Liver (tissue), 9 donors: ENCODE data around the gene EHMT1. TPM values are rescaled to one million over a fixed set of nuclear protein-coding genes. Genes with fewer than 3 reads are reported as not detected.

Experiments
- DNase-seq: peaks from one replicate; pipeline ENCODE4 v3.0.0-alpha.2; 2017; ENCODE audit warnings: low spot score
- H3K27ac ChIP-seq, 2 donors: one replicate each; pipeline ENCODE4 v1.7.0; 2013; ENCODE audit warnings: inconsistent platforms in 2 of 2, low read length in 2 of 2, control low read depth in 1 of 2, low read depth in 1 of 2, mild to moderate bottlenecking in 1 of 2
- H3K27me3 ChIP-seq, 4 donors: one replicate each; pipeline versions ENCODE4 v1.6.1 to v1.7.0; 2013; ENCODE audit warnings: low read length in 3 of 4, inconsistent platforms in 1 of 4, mild to moderate bottlenecking in 1 of 4, moderate library complexity in 1 of 4; ENCODE audit not compliant: control insufficient read depth in 4 of 4, insufficient read depth in 4 of 4
- H3K36me3 ChIP-seq, 4 donors: one replicate each; pipeline versions ENCODE4 v1.6.1 to v1.7.0; 2013; ENCODE audit warnings: low read length in 3 of 4, mild to moderate bottlenecking in 3 of 4, low read depth in 1 of 4, moderate library complexity in 1 of 4; ENCODE audit not compliant: control insufficient read depth in 4 of 4, insufficient read depth in 3 of 4
- H3K4me1 ChIP-seq, 4 donors: one replicate each; pipeline versions ENCODE4 v1.6.1 to v1.7.0; 2013; ENCODE audit warnings: low read length in 3 of 4, mild to moderate bottlenecking in 3 of 4, moderate library complexity in 1 of 4; ENCODE audit not compliant: control insufficient read depth in 4 of 4, insufficient read depth in 4 of 4
- H3K4me3 ChIP-seq, 3 donors: one replicate each; pipeline versions ENCODE4 v1.6.1 to v1.7.0; 2013; ENCODE audit warnings: low read length in 3 of 3, control low read depth in 1 of 3, low read depth in 1 of 3, mild to moderate bottlenecking in 1 of 3
- H3K9ac ChIP-seq, 2 donors: one replicate each; pipeline ENCODE4 v1.7.0; 2013; ENCODE audit warnings: low read length in 2 of 2, mild to moderate bottlenecking in 2 of 2, moderate library complexity in 2 of 2, control low read depth in 1 of 2, low read depth in 1 of 2
- H3K9me3 ChIP-seq, 4 donors: one replicate each; pipeline versions ENCODE4 v1.6.1 to v1.7.0; 2013; ENCODE audit warnings: low read length in 3 of 4; ENCODE audit not compliant: control insufficient read depth in 4 of 4
- EGR1 ChIP-seq, 2 donors: IDR thresholded peaks; 2 replicates each; pipeline ENCODE4 v1.6.1; 2016 to 2018; ENCODE audit warnings: antibody characterized with exemption in 2 of 2, low read depth in 2 of 2
- FOXA1 ChIP-seq: IDR thresholded peaks from 2 replicates; pipeline ENCODE4 v1.6.1; 2016; ENCODE audit warnings: antibody characterized with exemption
- FOXA2 ChIP-seq: IDR thresholded peaks from 2 replicates; pipeline ENCODE4 v1.6.1; 2016; ENCODE audit warnings: antibody characterized with exemption
- GABPA ChIP-seq, 2 donors: IDR thresholded peaks in 1 of 2; conservative IDR thresholded peaks in 1 of 2; 2 replicates each; pipeline ENCODE4 v1.6.1; 2016; ENCODE audit warnings: antibody characterized with exemption in 2 of 2, mild to moderate bottlenecking in 1 of 2, moderate library complexity in 1 of 2
- HNF4A ChIP-seq, 2 donors: conservative IDR thresholded peaks; 2 replicates each; pipeline ENCODE4 v1.6.1; 2016; ENCODE audit warnings: antibody characterized with exemption in 2 of 2, mild to moderate bottlenecking in 2 of 2
- HNF4G ChIP-seq: IDR thresholded peaks from 2 replicates; pipeline ENCODE4 v1.6.1; 2016; ENCODE audit warnings: antibody characterized with exemption
- MAX ChIP-seq: IDR thresholded peaks from 2 replicates; pipeline ENCODE4 v1.6.1; 2016; ENCODE audit warnings: antibody characterized with exemption
- RAD21 ChIP-seq, 2 donors: IDR thresholded peaks; 2 replicates each; pipeline ENCODE4 v1.6.1; 2016; ENCODE audit warnings: antibody characterized with exemption in 2 of 2, mild to moderate bottlenecking in 2 of 2
- REST ChIP-seq: IDR thresholded peaks from 2 replicates; pipeline ENCODE4 v1.6.1; 2016; ENCODE audit warnings: antibody characterized with exemption, mild to moderate bottlenecking
- RXRA ChIP-seq, 2 donors: IDR thresholded peaks; 2 replicates each; pipeline ENCODE4 v1.6.1; 2017 to 2018; ENCODE audit warnings: antibody characterized with exemption in 2 of 2, mild to moderate bottlenecking in 1 of 2
- SP1 ChIP-seq: IDR thresholded peaks from 2 replicates; pipeline ENCODE4 v1.6.1; 2018; ENCODE audit warnings: antibody characterized with exemption, mild to moderate bottlenecking
- TAF1 ChIP-seq: conservative IDR thresholded peaks from 2 replicates; pipeline ENCODE4 v1.6.1; 2016; ENCODE audit warnings: antibody characterized with exemption, mild to moderate bottlenecking
- WGBS: extraction: QIAGEN DNeasy Blood & Tissue Kit; methylation state at CpG from one replicate; pipeline ENCODE4 v1.1.7; 2013; 5-methylcytosine and 5-hydroxymethylcytosine counted together
- polyA plus RNA-seq, 2 donors: library from polyadenylated mRNA; stranded (reverse) in 1 of 2; unstranded in 1 of 2; fragments of 200-250 nt in 1 of 2; fragments of >200 nt in 1 of 2; fragmentation: Nextera tagmentation in 1 of 2; extraction: Ambion mirVana in 1 of 2; gene quantifications; one replicate each; pipeline versions ENCODE4 v1.2.1 to v1.2.3, GENCODE V29; 2013 to 2015
- total RNA-seq, 2 donors: library from RNA; depleted of rRNA; stranded (reverse); fragments of >200 nt; gene quantifications; one replicate each; pipeline ENCODE4 v1.2.3, GENCODE V29; 2014
- TF ChIP-seq, protein P1 (sequence below): IDR thresholded peaks from 2 replicates; pipeline ENCODE4 v1.6.1; 2016; ENCODE audit warnings: antibody characterized with exemption
- TF ChIP-seq, protein P2 (sequence below): IDR thresholded peaks from 2 replicates; pipeline ENCODE4 v1.6.1; 2016; ENCODE audit warnings: antibody characterized with exemption
- TF ChIP-seq, protein P3 (sequence below): fragments of 150-350 bp; IDR thresholded peaks from 2 replicates; pipeline ENCODE4 v1.5.1; 2017; ENCODE audit warnings: improper control_type of control experiment, low read depth, low read length; ENCODE audit not compliant: missing input control
- donor health status: healthy.
- donor health status: healthy.
- donor health status: healthy.
- donor health status: healthy.
- donor health status: healthy.

The EHMT1 gene
- total and polyA plus RNA-seq, 4 donors = 16.1 to 48.2 (median 27.3) TPM

- Histone ChIP-seq H3K4me1 (peaks cover 0 to 9% (median 2%) of the 10 kb centered on the region in 4 donors), H3K27ac (no peak overlapping the region), H3K9ac (no peak overlapping the region), H3K27me3 (no peaks in the 10 kb centered on the region), H3K36me3 (peaks cover 8 to 58% (median 24%) of the 10 kb centered on the region in 4 donors), H3K4me3 (no peak overlapping the region), H3K9me3 (no peaks in the 10 kb centered on the region)
- WGBS = 94% methylated on average over 12 of the region's 12 CpGs
- DNase-seq = no peak
- no peak for TF ChIP-seq FOXA2
- TF ChIP-seq, protein P1, sequence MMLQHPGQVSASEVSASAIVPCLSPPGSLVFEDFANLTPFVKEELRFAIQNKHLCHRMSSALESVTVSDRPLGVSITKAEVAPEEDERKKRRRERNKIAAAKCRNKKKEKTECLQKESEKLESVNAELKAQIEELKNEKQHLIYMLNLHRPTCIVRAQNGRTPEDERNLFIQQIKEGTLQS = no peak
- no peak for TF ChIP-seq GABPA (IDR thresholded peaks at IDR 0.05 in 1 of 2, conservative IDR thresholded peaks at IDR 0.05 in 1 of 2)
- TF ChIP-seq, protein P2, sequence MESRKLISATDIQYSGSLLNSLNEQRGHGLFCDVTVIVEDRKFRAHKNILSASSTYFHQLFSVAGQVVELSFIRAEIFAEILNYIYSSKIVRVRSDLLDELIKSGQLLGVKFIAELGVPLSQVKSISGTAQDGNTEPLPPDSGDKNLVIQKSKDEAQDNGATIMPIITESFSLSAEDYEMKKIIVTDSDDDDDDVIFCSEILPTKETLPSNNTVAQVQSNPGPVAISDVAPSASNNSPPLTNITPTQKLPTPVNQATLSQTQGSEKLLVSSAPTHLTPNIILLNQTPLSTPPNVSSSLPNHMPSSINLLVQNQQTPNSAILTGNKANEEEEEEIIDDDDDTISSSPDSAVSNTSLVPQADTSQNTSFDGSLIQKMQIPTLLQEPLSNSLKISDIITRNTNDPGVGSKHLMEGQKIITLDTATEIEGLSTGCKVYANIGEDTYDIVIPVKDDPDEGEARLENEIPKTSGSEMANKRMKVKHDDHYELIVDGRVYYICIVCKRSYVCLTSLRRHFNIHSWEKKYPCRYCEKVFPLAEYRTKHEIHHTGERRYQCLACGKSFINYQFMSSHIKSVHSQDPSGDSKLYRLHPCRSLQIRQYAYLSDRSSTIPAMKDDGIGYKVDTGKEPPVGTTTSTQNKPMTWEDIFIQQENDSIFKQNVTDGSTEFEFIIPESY = no peak
- no peak for TF ChIP-seq MAX
- TF ChIP-seq, protein P3, sequence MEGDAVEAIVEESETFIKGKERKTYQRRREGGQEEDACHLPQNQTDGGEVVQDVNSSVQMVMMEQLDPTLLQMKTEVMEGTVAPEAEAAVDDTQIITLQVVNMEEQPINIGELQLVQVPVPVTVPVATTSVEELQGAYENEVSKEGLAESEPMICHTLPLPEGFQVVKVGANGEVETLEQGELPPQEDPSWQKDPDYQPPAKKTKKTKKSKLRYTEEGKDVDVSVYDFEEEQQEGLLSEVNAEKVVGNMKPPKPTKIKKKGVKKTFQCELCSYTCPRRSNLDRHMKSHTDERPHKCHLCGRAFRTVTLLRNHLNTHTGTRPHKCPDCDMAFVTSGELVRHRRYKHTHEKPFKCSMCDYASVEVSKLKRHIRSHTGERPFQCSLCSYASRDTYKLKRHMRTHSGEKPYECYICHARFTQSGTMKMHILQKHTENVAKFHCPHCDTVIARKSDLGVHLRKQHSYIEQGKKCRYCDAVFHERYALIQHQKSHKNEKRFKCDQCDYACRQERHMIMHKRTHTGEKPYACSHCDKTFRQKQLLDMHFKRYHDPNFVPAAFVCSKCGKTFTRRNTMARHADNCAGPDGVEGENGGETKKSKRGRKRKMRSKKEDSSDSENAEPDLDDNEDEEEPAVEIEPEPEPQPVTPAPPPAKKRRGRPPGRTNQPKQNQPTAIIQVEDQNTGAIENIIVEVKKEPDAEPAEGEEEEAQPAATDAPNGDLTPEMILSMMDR = no peak
- no peak for TF ChIP-seq SP1
- no peak for TF ChIP-seq HNF4G
- no peak for TF ChIP-seq HNF4A (conservative IDR thresholded peaks at IDR 0.05)
- TF ChIP-seq FOXA1 = no peak
- no peak for TF ChIP-seq EGR1 (IDR thresholded peaks at IDR 0.05; ENCODE audit: low read depth in 2 of 2)
- no peak for TF ChIP-seq REST
- TF ChIP-seq RAD21 (IDR thresholded peaks at IDR 0.05) = no peak
- no peak for TF ChIP-seq RXRA (IDR thresholded peaks at IDR 0.05)
- no peak for TF ChIP-seq TAF1
Observed at GRCh38 chr9:137799630-137799983, 180.8 kb downstream of the EHMT1 start.
